HG03575 (cell line): ENCODE results near the gene MLH3.

ENCODE experiments used
- ATAC-seq: cut with Tn5 transposase; IDR thresholded peaks from one replicate; pipeline ENCODE4 v1.9.1; 2021; ENCODE audit not compliant: unreplicated experiment, insufficient number of reproducible peaks, low FRiP score; ENCODE audit errors: extremely low read depth

MLH3 gene

DNA sequence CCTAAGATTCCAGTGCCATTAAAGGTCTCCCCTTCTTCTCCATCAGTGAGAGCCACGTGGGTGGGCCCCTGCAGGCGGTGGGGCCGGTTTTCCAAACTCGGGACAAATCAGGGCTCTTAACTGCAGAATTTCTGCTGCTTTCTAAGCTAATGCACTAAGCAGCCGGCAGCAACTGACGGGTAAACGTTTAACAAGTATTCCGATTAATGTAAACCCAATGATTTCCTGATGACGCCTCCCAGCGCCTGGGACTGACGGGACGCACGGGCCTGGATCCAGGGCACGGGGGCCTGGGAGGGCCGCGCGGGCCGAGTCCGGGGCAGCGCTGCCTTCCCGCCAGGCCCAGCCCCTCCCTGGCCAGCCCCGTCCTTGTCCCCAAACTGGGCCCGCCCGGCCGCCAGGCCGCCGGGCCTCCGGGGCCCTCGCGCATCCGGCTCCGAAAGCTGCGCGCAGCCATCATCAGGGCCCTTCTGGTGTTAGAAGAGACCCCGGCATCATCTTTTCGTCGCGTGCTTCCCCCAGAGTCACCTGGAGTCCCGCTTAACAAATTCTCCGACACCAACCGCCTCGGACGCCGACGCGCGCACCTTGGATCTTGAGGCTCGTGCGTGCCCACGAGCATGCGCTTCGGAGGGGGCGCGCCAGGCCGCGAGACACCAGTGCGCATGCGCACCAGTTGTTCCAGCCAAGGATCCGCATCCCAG lies at the start of gene MLH3:
Gene MLH3 (minus strand): TSS at position 616 of the 704 bp plus-strand sequence. CDS start 1,812 bp downstream, outside the sequence.
- no peak for ATAC-seq

DNA sequence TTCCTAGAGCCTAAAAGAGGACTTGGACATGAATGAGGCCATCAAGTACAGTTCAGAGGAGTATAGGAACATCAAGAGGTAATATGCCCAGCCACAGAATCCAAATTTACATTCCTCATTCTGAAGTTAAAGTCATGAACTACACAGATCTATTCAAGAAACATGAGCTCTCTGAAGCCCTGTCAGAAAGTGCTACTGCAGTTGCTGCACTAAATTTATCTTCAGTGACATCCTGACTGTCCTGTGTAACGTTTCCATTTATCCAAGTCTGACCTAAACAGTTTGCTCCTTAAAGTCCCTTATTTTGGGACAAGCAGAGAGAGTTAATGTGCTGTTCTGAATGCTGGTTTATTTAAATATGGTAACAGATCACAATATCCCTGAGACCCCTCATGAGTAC lies 47.4 kb upstream of the MLH3 start:
- no peak for ATAC-seq

DNA sequence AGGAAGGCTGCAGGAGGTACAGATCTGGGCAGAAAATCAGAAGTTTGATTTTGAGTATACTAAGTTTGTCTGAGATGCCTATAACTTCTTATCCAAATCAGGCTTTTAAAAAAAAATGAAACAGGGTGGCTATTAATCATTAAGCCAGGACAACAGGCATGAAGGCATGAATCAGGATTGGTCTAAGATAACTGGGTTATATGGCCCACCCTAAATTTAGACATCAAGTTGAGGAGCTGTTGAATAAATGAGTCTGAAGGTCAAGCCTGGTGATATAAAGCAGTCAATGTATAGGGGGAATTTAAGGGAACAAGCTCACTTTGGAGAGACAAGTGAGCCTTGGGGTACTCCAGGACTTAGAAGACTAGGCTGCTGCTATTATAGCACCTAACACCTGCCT lies 46.9 kb upstream of the MLH3 start:
- no peak for ATAC-seq

DNA sequence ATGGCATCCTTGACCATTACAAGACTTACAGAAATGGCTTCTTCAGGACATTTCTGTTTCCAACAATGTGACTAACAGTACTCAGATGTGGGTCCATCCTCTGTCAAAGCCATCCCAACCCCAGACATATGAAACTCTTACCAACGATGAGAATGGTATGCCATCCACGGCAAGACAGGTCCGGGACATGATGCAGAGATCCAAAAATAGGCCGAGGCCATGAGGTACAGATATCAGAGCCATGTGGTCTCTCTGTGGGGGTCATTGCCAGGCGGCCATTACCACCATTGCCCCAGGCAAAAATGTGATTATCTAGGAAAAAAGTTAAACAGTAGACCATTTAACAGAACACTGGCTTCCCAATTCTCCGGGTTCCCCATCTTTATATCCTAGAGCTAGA lies 45.7 kb upstream of the MLH3 start:
- ATAC-seq, result no peak

- no peak for ATAC-seq
Observed at GRCh38 chr14:75095690-75096089, 44.4 kb upstream of the MLH3 start.

DNA sequence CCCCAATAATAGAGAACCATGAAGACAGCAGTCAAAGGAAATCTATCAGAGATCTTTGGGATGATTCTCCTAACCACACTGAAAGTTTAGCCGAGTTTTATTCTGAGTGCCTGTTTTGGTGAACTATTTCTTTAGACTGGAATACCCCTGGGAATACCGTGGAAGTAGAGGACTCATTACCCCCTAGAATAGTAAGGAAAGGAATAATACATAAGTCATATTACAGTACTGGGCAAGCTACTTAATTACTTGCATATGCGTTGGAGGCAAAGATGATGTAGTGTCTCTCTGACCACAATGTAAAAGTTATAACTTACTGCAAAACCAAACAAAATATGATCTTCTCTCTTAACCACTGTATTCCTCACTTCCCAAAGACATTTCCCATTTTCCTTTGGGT lies 43.6 kb upstream of the MLH3 start:
- ATAC-seq, result no peak

GRCh38 chr14:75092698-75093097 lies 41.4 kb upstream of the MLH3 start:
- no peak for ATAC-seq

GRCh38 chr14:75091251-75091650 lies 40.0 kb upstream of the MLH3 start:
- ATAC-seq, result no peak

DNA sequence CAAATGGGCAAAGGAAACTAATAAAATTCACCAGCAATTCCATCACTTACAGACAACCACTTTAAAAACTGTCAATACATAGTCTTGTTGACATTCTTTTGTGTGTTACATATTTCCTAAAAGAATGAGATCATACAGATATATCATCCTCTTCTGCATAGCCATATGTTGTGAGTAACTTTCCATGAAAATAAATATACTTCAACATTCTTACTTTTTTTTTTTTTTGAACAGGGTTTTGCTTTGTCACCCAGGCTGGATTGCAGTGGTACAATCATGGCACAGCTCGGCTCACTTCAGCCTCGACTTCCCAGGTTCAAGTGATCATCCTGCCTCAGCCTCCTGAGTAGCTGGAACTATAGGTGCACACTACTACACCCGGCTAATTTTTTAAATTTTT lies 39.1 kb upstream of the MLH3 start:
- ATAC-seq, result no peak

GRCh38 chr14:75088566-75089373 lies 37.5 kb upstream of the MLH3 start:
- ATAC-seq, result no peak

DNA sequence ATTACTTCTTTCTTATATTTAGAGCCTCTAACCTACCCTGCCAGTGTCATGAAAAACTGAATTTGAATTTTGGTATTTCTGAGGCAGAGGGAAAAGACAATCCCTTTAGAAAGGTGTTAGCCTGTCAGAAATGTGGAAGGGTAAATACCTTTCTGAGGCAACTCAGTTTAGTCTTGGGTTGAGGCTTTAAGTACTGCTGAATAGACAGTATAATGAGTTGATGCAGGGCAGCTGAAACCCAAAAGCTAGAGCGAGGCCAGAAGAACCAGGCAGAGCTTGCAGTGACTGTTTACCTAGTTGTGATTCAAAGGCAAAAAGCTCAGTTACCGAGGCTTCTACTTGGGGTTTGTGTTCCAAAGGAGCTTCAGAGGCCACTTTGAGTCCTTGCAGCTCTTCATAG lies 36.9 kb upstream of the MLH3 start:
- ATAC-seq, result no peak

DNA sequence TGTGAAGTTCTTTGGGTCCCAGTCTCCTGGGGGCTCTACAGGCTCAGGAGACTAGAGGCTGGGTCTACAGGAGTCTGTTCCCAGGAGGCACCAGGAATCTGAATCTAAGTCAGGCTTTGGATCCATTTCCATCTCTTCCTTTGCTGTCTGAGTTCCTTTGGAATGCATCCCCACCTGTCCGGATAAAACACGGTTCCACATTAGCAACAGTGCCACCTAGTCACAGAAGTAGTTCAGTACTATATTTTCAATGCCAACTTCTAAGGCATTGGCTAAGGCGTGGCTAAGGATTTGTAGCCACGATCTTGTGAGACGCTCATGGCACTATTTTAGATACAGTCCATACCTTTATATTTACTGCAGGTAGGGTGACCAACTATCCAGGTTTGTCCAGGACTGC lies 33.2 kb upstream of the MLH3 start:
- no peak for ATAC-seq

DNA sequence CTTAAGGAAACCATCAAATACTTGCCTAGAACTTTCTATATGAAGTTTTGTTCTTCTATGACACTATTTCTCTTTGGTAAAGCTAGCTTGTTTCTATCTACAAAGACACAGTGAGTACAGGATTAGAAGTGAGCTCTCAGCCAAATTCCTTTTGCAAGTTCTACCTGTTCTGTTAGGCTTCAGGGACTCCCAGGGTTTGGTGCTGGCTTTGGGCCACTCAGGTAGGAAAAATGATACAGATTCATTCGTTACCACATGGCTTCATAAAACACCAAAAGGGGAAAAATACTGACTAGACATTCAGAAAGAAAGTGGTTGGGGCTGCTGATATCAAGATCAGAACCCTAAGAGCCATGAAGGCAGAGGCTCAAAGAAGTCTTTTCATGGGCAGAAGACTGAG lies 32.0 kb upstream of the MLH3 start:
- ATAC-seq, result no peak

DNA sequence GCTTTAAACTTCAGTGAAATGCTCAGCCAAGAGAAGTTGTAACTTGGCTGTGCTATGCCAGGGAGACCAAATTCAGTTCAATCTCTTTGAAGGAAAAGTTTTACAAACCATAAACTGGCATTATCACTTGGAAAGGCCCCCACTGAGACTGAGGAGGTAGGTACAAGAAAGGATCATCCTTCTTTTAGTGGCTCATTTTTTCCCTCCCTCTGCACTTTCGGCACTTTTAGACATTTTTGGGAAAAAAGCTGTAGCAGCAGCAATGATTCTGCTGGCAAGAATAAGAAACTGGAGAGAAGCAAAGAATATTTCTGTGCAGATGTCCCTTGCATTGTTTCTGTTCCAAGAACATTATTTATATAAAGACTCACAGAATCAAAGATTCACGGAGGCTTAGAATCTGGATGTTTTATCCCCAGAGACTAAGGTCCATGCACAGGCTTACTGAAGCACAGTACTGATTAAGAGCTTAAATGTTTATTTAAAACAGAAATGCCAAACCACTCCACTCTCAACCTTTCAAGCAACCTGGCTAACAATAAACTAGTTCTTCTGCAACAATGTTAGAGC lies 30.5 kb upstream of the MLH3 start:
- no peak for ATAC-seq

DNA sequence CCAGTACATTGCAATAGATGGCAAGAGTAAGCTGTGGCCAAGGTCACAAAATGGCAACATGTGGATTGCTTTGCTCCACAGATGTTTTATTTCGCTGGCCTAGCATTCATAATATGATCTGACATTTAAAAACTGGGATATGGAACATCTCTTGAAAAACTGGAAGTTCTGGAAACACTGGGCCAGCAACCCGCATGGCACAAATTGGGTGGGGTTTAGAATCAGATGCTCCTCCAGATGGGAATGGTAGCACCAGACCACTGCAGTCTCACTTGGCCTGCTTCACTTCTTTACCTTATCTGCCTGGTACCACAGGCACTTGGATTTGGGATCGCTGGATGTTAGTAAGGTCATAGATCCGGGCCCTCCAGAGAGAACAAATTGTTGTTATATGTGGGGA lies 28.3 kb upstream of the MLH3 start:
- ATAC-seq, result no peak

DNA sequence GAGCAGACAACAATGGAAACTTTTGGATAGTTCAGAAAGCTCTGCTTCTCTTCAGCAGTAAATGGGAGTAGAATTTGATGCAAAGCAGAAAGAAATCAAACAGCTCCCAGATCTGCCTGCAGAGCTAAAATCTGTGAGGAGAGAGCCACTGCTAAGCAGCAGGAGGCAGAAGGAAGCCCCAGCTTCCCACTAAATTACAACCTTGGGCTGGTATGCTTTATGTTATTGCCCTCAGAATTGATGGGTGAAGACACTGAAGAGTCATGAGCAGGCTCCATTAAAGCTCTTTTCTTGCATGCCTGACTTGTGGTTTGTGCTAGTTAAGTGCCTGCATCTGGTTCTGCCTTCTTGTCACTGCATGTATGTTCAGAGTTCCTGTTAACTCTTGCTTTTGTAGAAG lies 26.5 kb upstream of the MLH3 start:
- ATAC-seq, result no peak

DNA sequence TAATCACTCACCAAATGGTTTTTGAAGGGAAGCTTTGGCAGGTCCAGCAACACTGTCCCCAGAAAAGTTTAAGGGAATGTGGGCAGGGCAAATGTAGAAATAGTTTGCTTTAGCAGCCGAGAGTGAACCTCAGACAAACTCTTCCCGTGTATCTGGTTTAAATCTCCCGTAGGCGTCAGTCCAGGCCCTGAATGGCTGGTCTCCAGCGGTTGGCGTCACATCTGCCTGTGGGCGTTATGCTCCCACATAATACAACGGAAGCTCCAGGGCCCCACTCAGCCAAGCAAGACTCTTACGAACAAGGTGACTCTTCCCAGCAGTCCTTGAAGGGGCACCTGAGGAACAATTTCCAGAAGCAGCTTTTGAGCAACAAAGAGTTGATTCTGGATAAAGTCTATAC lies 19.1 kb upstream of the MLH3 start:
- no peak for ATAC-seq

DNA sequence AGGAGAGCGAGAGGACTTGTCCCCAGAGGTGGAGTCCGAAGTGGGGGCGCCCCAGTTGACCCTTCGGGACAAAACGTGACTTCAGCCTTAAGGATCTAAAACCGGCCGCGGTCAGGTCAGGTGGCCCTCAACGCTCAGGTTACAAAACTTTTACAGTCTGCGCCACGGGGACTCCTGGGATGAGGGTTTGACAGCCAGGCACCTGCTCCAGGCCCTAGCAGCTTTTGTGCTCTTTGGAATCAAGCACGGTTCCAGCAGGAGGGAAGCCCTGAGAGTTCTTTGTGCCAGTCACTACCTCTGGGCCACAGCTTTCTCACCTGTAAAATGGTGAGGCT lies 18.5 kb upstream of the MLH3 start:
- no peak for ATAC-seq

DNA sequence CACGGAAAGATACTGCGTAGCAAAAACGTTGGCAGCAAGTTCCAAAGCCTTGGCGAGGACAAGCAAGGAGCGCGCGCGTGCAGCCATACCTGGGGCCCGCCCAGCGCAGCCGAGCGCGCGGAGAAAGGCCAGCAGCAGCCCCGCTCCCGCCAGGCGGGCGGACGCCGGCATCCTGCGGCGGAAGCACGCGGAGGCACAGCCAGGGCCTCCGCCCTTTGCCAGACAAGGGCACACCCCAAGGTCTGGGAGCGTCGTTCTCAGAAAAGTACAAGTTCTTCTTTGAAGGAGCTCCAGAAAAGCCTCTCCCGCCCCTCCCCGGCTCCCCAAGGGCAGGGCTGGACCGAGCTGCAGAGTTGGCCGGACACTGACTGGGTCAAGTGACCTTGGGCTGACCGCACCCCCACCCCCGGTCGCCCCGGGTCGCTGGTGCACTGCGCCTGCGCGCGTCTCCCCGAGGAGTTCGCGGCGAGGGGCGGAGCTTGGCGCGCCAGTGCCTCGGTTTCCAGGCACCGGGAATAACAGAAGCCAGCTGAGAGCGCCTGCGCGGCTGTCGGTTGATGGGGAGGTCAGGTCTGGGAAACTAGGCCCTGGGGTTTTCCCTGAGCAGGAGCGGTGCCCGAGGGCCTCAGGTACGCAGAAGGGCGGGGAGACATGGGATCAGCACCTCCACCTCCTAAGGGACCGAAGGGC lies 18.0 kb upstream of the MLH3 start, which contains the start of gene ZC2HC1C:
Gene ZC2HC1C (plus strand): TSS at position 521 of the 690 bp plus-strand sequence. CDS start 933 bp downstream, outside the sequence.
- no peak for ATAC-seq
